GM21515 (cell line): Measurements from ENCODE around the gene CLCN1.
A peak's percentile ranks its signal among the peaks of the same experiment; 100 is the strongest.

Experiments
- ATAC-seq: cut with Tn5 transposase; IDR thresholded peaks from one replicate; pipeline ENCODE4 v1.9.1; 2021; ENCODE audit not compliant: unreplicated experiment

Gene CLCN1

DNA sequence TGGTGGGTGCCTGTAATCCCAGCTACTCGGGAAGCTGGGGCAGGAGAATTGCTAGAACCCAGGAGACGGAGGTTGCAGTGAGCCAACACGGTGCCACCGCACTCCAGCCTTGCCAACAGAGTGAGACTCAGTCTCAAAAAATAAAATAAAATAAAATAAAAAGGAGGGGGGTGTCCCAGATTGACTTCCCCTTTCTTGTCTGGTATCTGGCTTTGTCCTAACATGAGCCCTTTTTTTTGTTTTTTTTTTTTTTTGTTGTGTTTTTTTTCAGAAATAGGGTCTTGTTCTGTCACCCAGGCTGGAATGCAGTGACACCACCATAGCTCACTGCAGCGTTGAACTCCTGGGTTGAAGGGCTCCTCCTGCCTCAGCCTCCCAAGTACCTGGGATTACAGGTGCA is 23.0 kb upstream of the CLCN1 start:
- no peak for ATAC-seq

DNA sequence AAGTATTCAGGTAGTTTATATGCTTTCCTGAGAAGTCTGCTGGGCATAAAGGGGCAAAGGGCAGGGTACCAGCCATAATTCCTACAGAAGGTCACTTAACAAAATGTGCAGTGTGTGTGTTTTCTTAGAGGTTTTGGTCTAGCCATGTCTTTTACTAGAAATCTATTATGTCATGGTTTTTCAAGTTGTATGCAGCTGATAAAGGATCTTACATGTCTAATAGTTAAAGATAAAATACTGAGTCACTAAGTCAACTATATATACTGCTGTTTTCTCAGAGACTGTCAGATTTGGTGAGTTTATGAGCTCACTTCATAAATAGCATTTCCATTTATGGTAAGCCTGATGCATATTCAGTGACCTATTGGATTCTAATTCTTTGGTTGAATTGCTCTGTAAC is 20.0 kb upstream of the CLCN1 start:
- ATAC-seq: no peak

DNA sequence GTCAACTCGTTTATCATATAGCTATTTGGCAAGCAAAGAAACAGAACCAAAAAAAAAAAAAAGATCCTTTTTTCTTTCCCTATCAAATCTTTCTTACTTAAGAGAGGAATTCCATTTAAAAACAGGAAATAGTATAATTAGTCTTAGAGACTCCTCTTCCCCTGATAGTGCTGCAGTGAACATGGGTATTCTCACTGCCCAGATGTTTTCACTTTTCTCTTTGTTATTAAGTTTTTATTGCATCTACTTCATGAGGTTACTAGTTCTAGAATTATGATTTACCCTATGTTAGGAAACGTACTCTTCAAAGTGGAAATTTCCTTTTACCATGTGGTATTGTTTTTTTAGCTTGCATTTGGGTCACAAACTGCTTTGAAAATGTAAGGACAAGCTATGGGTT is 19.2 kb upstream of the CLCN1 start:
- no peak for ATAC-seq

DNA sequence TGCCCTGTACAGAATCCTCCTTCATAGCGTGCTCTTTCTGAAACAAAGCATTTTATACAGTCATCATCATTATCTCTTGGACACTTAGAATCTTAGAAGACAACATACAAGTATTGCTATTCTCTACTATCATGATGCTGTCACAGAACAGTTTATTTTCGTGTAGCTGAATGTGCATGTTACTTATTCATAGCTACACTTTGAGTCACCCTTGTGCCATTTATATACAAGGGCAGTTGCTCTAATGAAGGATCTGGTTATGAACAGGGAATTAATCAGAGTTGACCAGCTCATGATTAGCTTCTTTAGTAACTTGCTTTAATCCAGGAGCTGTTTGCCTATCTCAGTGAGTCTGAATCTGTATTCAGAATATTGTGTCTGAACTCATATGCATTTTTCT is 16.6 kb upstream of the CLCN1 start:
- no peak for ATAC-seq

DNA sequence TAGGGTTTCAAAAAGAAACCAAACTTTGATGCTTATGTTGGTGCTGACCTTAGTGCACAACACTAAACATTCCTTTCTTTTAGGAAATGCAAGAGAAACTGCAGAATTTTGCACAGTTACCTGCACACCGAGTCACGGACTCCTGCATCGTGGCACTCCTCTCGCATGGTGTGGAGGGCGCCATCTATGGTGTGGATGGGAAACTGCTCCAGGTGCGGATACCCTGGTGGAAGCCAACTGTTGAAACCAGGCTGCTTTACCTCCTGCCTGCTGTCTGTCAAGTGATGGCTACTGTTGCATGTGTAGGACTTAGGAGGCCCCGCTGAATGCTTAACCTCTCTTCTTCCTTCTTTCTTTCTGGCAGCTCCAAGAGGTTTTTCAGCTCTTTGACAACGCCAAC is 16.1 kb upstream of the CLCN1 start:
- ATAC-seq: no peak

DNA sequence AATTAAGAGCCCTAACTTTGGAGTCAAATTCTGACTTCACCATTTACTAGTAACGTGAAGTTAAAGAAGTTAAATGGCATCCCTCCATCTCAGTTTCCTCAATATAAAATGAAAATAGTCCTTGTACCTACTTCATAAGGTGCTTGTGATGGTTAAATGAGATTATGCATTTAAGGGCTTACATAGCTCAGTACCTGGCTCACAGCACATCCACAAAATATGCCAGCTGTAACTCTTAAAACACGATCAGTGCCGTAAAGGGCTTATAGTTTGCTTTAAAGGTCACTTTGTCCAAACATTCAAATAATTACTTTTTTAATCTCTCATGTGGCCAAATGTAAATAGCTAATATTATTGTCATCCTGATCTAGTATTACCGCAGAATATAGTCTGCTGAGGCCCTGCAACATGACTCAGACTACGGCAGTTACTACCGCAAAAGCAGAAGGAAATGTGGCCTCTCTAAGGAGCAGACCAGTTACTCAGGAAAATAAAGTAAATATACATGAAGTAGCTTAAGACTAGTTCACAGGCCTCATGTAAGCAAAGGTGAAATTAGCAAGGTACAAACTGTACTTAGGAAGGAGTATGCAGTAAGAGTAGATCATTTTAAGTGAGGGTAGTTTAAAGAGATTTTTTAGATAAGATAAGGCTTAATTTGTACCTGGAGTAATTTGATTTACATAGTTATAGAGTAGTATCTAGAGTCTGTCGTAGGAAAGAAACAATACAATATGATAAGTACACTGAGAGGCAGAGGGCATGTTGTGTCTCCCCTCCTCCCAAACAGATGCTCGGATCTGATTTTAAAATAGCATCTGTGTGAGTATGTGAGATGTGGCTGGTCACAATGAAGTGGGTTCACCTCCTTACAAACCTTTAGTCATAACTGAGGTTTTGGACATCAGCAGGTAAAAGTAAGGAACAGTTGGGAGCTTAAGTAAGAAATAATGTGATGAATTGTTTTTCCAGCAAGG is 14.7 kb upstream of the CLCN1 start:
- ATAC-seq: no peak

DNA sequence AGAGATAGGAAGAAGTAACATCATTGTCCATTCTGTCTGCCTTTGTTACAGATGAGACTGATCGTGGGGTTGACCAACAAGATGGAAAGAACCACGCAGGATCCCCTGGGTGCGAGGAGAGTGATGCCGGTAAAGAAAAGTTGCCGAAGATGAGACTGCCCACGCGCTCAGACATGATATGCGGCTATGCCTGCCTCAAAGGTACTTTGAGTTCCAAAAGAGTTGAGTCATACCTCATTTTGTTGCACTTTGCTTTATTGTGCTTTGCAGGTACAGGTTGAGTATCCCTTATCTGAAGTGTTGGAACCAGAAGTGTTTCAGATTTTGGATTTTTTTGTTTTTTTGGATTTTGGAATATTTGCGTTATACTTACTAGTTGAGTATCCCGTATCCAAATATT is 12.2 kb upstream of the CLCN1 start:
- no peak for ATAC-seq

DNA sequence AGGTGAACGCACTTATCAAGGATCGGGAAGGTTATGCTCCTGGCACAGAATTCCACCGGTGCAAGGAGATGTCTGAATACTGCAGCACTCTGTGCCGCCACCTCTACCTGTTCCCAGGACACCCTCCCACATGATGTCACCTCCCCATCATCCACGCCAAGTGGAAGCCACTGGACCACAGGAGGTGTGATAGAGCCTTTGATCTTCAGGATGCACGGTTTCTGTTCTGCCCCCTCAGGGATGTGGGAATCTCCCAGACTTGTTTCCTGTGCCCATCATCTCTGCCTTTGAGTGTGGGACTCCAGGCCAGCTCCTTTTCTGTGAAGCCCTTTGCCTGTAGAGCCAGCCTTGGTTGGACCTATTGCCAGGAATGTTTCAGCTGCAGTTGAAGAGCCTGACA is 11.0 kb upstream of the CLCN1 start:
- ATAC-seq: no peak

DNA sequence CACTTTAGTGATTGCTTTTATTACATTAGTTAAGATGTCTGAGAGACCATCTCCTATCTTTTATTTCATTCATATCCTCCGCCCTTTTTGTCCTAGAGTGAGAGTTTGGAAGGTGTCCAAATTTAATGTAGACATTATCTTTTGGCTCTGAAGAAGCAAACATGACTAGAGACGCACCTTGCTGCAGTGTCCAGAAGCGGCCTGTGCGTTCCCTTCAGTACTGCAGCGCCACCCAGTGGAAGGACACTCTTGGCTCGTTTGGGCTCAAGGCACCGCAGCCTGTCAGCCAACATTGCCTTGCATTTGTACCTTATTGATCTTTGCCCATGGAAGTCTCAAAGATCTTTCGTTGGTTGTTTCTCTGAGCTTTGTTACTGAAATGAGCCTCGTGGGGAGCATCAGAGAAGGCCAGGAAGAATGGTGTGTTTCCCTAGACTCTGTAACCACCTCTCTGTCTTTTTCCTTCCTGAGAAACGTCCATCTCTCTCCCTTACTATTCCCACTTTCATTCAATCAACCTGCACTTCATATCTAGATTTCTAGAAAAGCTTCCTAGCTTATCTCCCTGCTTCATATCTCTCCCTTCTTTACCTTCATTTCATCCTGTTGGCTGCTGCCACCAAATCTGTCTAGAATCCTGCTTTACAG is 10.4 kb upstream of the CLCN1 start:
- no peak for ATAC-seq

DNA sequence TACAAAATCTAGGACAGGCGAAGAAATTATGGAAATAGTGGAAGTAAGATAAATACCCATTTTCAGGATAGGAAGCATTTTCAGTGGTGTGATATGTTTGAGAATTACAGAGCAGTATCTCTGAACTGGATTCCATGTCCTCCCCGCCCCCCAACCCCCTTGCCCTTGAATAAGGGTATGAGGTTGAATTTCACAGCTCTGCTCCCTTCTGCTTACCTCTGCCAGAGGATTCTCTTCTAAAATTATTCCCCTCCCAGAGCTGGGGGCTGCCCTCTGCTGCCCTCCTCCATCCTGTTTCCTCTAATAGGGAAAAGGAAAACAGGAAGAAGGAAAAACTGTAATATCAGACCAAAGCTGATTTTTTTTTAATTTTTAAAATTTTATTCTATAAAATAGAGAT is 7.3 kb upstream of the CLCN1 start:
- no peak for ATAC-seq

DNA sequence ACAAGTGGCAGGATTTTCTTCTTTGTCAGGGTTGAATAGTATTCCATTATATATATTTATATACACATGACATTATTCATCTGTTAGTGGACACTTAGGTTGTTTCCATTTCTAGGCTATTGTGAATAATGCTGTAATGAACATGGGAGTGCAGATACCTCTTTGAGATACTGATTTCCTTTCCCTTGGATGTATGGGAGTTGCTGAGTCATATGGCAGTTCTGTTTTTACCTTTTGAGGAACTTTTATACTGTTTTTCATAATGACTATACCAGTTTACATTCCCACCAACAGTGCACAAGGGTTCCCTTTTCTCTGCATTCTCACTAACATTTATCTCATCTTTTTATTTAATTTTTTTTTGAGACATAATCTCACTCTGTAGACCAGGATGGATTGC is 1.8 kb upstream of the CLCN1 start:
- ATAC-seq: no peak

DNA sequence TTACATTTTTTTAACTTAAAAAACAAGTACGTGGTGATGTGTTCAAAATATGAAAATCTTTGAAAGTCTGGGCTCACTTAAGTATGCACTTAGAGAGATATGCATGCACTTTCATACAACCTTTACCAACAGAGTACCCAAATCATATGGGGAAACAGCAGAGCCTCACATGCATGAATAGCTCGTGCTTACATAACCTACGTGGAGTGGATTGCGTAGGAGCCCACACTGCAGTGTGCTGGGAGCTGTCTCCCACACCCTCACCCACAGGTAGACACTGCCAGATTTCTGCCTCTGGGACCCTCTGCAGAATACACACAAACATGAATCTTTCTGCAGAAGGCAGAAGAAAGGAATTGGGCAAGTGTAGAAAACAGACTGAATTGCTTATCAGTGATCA is 581 bp downstream of the CLCN1 start:
- ATAC-seq: no peak

DNA sequence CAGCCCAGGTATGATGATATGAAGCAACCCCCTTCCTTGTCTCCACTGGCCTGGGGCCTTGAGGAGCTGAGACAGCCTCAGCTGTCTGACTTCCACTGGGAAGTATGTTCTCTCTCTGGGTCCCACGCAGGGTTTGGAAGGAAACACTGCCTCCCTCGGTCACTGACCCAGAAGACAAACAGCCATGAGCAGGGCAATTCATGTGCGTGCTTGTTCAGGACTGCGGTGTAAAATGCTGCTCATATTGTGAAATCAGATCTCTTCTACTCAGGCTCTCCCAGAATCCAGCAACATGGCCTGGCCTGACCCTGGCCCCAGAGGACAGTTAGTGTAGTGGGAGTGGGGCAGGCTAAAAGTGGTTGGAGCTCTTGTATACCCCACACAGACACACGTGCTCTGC is 2.8 kb downstream of the CLCN1 start:
- ATAC-seq: no peak

DNA sequence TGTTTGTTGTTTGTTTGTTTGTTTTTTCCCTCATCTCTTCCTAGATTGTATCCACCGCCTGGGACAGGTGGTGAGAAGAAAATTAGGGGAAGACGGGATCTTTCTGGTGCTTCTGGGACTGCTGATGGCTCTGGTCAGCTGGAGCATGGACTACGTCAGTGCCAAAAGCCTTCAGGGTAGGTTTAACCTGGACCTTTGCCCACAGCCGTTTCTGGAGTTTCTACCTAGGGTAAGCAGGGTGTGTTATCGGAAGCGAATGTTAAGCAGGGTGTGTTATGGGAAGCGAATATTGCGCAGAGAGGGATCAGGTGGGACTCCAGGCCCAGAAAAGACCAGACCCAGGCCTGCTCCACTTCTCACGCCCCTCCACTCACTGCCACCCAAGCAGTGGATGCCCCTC is 4.7 kb downstream of the CLCN1 start:
- ATAC-seq: no peak

DNA sequence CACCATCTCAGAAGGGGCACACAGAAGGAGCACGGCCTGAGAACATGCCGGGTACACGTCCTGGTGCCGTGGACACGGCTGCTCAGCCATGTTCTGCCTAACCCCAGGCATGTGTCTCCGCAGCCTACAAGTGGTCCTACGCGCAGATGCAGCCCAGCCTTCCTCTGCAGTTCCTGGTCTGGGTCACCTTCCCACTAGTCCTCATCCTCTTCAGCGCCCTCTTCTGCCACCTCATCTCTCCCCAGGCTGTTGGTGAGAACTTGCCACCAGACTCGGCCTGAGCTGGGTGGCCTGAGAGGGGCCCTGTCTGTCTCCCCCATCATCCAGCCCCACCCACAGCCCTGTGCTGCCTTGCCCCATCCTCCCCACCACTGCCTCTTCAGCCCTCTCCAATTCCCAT is 5.3 kb downstream of the CLCN1 start:
- no peak for ATAC-seq

DNA sequence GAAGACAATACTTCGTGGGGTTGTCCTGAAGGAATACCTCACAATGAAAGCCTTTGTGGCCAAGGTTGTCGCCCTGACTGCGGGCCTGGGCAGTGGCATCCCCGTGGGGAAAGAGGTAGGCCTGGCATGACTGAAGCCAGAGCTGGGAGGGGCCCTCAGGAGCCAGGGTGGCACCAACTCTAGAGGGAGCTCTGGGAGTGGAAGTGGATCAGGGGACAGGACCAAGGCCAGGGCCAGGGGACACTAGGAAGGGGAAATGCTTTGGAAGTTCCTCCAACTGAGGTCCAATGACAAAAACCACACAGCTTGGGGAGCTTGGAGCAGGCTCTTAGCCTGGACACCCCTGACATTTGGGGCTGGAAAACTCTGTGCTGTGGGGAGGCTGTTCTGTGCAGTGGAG is 5.8 kb downstream of the CLCN1 start:
- ATAC-seq: no peak

DNA sequence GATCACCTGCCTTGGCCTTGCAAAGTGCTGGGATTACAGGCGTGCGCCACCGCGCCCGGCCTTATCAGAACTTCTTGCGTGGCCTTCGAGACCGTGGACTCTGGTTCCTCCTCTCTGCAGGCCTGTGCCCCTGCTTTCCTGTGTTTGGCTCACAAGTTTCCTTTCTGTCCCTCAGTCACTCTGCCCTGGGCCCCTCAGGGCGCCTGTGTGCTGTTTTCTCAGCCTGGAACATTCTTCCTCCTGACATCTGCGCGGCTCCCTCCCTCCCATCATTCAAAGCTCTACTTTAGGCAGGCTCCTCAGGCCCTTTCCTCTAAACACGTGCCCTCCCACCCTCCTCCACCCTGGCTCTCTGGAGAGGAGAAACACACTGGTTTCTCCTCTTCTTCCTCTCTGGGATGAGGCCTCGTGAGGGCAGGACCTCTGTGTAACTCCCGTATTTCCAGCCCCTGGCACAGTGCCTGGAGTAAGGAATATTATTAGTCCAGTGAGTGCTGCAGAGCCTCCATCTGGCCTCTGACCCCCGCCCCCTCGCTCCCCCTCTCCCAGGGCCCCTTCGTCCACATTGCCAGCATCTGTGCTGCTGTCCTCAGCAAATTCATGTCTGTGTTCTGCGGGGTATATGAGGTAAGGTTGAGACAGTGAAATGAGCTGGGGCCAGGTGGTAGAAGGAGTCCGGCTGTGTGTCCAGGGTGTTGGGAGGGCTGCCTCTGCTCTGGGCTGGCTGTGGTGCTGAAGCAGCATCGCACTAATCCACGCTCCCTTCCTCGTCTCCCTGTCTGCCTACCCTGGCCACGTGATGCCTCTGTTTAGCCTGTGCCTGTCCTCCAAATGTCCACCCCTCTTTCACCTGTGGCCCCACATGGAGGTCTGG is 7.1 kb downstream of the CLCN1 start:
- ATAC-seq: no peak

DNA sequence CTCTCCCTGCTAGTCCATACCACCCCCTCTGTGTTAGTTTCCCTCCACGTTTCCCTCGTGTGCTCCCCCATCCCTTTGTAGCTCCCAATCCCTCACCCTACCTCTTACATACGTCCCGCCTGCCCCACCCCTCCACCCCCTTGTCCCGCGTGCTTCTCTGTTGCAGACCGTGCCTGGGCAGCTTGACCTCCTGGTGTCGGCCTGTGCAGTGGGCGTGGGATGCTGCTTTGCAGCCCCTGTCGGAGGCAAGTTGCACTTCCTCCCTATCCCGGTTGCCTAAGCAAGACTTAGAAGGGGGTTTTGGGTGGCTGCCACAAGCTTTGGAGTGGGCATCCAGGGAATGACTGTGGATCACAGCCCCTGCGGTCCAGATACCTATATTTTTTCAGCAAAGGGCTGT is 7.7 kb downstream of the CLCN1 start:
- no peak for ATAC-seq

DNA sequence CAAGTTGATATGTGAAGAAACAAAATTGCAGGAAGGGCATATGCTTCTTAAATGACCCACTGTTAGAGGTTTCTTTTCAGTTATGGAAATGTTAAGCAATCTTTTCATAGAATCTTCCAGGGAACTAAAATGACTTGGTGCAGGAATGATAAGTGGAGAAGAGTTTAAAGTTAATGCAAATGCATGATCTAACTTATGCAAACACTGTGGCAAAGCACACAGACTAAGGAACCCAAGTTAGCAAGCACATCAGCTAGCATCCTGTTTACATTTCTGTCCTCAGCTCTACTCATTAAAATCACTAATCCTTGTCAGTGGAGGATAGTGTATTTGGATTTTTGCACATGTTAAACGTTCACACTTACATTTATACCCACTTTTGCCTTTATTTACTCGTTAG is 9.3 kb downstream of the CLCN1 start:
- peak; percentile 62 for ATAC-seq

DNA sequence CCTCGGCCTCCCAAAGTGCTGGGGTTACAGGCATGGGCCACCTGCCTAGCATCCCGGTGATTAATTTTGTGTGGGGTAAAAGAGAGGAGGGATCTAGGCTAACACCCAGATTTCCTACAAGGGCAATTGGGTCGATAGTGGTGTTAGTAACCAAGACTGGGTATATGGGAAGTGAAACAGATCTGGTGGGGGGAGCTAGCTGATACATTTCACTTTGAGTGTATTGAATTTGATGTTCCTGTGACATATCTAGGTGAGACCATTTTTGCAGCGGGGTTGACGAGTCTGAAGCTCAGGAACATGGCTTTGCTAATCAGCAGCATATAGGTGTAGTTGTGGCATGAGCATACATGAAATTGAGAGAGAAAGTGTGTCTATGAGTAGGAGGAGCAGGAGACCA is 12.0 kb downstream of the CLCN1 start:
- peak; percentile 81 for ATAC-seq

DNA sequence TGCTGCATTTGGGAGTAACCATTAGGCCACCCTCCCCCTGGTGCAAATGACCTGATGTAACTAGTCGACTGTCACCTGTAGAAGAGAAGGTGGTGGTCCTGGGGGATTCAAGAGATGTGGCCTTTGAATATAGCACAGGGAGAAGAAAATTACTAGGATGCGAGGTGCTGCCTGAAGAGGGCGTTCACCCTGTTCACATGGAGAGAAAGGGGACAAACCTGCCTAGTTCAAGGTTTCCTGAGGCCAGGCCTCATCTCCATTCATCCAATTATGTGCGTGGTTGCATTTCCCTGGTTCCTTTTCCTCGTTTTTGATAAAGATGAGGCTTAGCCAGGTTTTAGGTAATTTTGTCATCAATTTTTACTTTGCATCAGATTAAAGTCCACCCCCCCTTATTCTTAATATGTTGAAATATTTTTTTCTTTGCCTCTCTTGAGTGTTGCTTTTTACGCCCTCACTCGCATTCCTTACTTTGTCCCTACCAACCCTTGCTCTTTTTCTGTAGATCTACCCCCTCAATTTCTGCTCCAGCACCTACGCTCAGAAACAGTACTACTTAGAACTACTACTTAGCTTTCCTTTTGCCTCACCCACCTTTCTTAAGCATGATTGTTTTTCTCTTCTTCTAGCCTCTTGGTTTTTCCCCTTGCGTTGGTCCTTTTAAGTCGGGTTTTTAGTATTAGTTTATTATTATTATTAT is 13.7 kb downstream of the CLCN1 start:
- ATAC-seq: no peak
